H1 (cell line): Measurements from ENCODE around the gene COL17A1. TPM values are rescaled to one million over a fixed set of nuclear protein-coding genes. Genes with fewer than 3 reads are reported as not detected.

Experiments
- FOSL1 ChIP-seq: IDR thresholded peaks from 2 replicates; pipeline ENCODE4 v1.6.1; 2011; ENCODE audit warnings: mild to moderate bottlenecking, low read depth, low read length, moderate library complexity; ENCODE audit not compliant: insufficient read depth
- KDM5A ChIP-seq: fragments of 200-600 bp; IDR thresholded peaks from 2 replicates; pipeline ENCODE4 v1.7.1; 2012; ENCODE audit warnings: mild to moderate bottlenecking, low read length, inconsistent platforms, mixed read lengths
- SAP30 ChIP-seq: fragments of 300-600 bp; sonication (generic); IDR thresholded peaks from 2 replicates; pipeline ENCODE4 v1.7.1; 2012; ENCODE audit warnings: low read length, moderate library complexity, mild to moderate bottlenecking, inconsistent platforms; ENCODE audit not compliant: insufficient read depth, insufficient replicate concordance
- polyA plus RNA-seq, 7 experiments: library from polyadenylated mRNA; depleted of rRNA in 3 of 7; stranded (reverse) in 5 of 7; unstranded in 2 of 7; fragments of >200 nt in 5 of 7; fragments of 200-250 nt in 2 of 7; gene quantifications; 1 replicate in 5 of 7; 2 replicates in 1 of 7; 4 replicates in 1 of 7; pipeline versions ENCODE4 v1.2.1 to v1.2.3, GENCODE V29; 2011 to 2013; ENCODE audit warnings: missing spikeins in 2 of 7, mixed read lengths in 2 of 7
- total RNA-seq: library from RNA; stranded (reverse); fragmentation: NEBNext Ultra II Directional; extraction: Animal tissue kit (Norgen Biotek cat#: 25700); gene quantifications from 2 replicates; pipeline ENCODE4 v1.2.1, GENCODE V29; 2021
- TF ChIP-seq, protein P1 (sequence below): IDR thresholded peaks from 2 replicates; pipeline ENCODE4 v1.6.1; 2011; ENCODE audit warnings: low read length, improper control_type of control experiment

COL17A1 gene
- total and polyA plus RNA-seq, 2 of the 8 experiments (the other 6 are each of a cell fraction or from before 2014, with no cell fraction given): 0.35 to 0.37 TPM

GRCh38 chr10:104005172-104005863, 80.4 kb downstream of the COL17A1 start (continued):
- TF ChIP-seq, protein P1, sequence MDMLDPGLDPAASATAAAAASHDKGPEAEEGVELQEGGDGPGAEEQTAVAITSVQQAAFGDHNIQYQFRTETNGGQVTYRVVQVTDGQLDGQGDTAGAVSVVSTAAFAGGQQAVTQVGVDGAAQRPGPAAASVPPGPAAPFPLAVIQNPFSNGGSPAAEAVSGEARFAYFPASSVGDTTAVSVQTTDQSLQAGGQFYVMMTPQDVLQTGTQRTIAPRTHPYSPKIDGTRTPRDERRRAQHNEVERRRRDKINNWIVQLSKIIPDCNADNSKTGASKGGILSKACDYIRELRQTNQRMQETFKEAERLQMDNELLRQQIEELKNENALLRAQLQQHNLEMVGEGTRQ: no peak
- TF ChIP-seq FOSL1 (no peak), SAP30 (no peak), KDM5A (no peak)
